HL-60 (cell line): ENCODE data around the gene SCYL3.

Experiments used
- CTCF ChIP-seq: IDR thresholded peaks from one replicate; pipeline ENCODE4 v1.5.1; 2011; ENCODE audit warnings: low read length, control low read depth, inconsistent platforms; ENCODE audit not compliant: insufficient read depth
- GABPA ChIP-seq: IDR thresholded peaks from 2 replicates; pipeline ENCODE4 v1.6.1; 2012; ENCODE audit warnings: low read depth
- POLR2AphosphoS5 ChIP-seq: IDR thresholded peaks from 2 replicates; pipeline ENCODE4 v1.6.1; 2012; ENCODE audit warnings: low read depth

- no peak for TF ChIP-seq CTCF
- TF ChIP-seq POLR2AphosphoS5: no peak
- no peak for TF ChIP-seq GABPA
These were observed 79.4 kb downstream of the SCYL3 start for GRCh38 chr1:169814265-169814664.
